GM19239 (cell line): ENCODE measurements around the gene ARF4.

Experiments used
- DNase-seq: peaks from one replicate; pipeline ENCODE4 v3.0.0; 2011; ENCODE audit warnings: low spot score; ENCODE audit not compliant: insufficient read length
- FAIRE-seq: peaks from 2 replicates; lab custom pipeline; 2011; peaks lifted over from hg19 to GRCh38; lab: Jason Lieb, UNC

The ARF4 gene

GRCh38 chr3:57583544-57583943 is 13.6 kb downstream of the ARF4 start:
- no peak for FAIRE-seq
- DNase-seq: no peak

GRCh38 chr3:57582474-57583168 is 14.5 kb downstream of the ARF4 start:
- no peak for DNase-seq
- no peak for FAIRE-seq

- DNase-seq (no peak), FAIRE-seq (no peak)
These were observed 19.3 kb downstream of the ARF4 start for GRCh38 chr3:57577801-57578200.

- DNase-seq: no peak
These were observed 21.0 kb downstream of the ARF4 start for GRCh38 chr3:57575966-57576626.

GRCh38 chr3:57572096-57572495 is 25.0 kb downstream of the ARF4 start:
- no peak for FAIRE-seq
- DNase-seq: no peak

More at GRCh38 chr3:57575966-57576626, 21.0 kb downstream of the ARF4 start:
- FAIRE-seq: no peak

GRCh38 chr3:57570878-57571277 is 26.3 kb downstream of the ARF4 start:
- DNase-seq: no peak
- FAIRE-seq: no peak

GRCh38 chr3:57569859-57570450 is 27.2 kb downstream of the ARF4 start:
- no peak for FAIRE-seq
- no peak for DNase-seq

- DNase-seq (no peak), FAIRE-seq (no peak)
These were observed 37.6 kb downstream of the ARF4 start for GRCh38 chr3:57559526-57559925.

GRCh38 chr3:57557085-57557537 is 40.0 kb downstream of the ARF4 start:
- DNase-seq: peak; percentile 20
- FAIRE-seq: no peak

- DNase-seq: peak; percentile 6
- FAIRE-seq: no peak
These were observed 40.6 kb downstream of the ARF4 start for GRCh38 chr3:57556459-57557084.

GRCh38 chr3:57555738-57556458 is 41.2 kb downstream of the ARF4 start, which contains the start of gene PDE12:
PDE12 (plus strand) TSS chr3:57556274; CDS start chr3:57556380, 106 bp downstream.
- peak; percentile 71 for DNase-seq
- peak; percentile 96 for FAIRE-seq

GRCh38 chr3:57555306-57555705 is 41.8 kb downstream of the ARF4 start:
- no peak for FAIRE-seq

GRCh38 chr3:57546616-57547015 is 50.5 kb downstream of the ARF4 start:
- FAIRE-seq (no peak), DNase-seq (no peak)

More at GRCh38 chr3:57555306-57555705, 41.8 kb downstream of the ARF4 start:
- no peak for DNase-seq

- DNase-seq: no peak
- FAIRE-seq: no peak
These were observed 51.4 kb downstream of the ARF4 start for GRCh38 chr3:57545636-57546268.

GRCh38 chr3:57544181-57545125 is 52.7 kb downstream of the ARF4 start, which contains the start of gene DNAH12:
DNAH12 (minus strand) TSS chr3:57544344; CDS start chr3:57542870, 1,474 bp downstream.
- DNase-seq (peak; percentile 8), FAIRE-seq (no peak)

- no peak for DNase-seq
- no peak for FAIRE-seq
These were observed 58.7 kb downstream of the ARF4 start for GRCh38 chr3:57538465-57538864.

- no peak for FAIRE-seq
- no peak for DNase-seq
These were observed 67.0 kb downstream of the ARF4 start for GRCh38 chr3:57530071-57530608.
